Measurements from ENCODE around the gene RAB38. TPM values are rescaled to one million over a fixed set of nuclear protein-coding genes. Genes with fewer than 3 reads are reported as not detected.

RAB38 gene
- total and polyA plus RNA-seq, 10 of the 15 experiments (the other 5 are each of a cell fraction or from before 2014, with no cell fraction given): 8.4 to 30.5 (median 11.7) TPM

DNA sequence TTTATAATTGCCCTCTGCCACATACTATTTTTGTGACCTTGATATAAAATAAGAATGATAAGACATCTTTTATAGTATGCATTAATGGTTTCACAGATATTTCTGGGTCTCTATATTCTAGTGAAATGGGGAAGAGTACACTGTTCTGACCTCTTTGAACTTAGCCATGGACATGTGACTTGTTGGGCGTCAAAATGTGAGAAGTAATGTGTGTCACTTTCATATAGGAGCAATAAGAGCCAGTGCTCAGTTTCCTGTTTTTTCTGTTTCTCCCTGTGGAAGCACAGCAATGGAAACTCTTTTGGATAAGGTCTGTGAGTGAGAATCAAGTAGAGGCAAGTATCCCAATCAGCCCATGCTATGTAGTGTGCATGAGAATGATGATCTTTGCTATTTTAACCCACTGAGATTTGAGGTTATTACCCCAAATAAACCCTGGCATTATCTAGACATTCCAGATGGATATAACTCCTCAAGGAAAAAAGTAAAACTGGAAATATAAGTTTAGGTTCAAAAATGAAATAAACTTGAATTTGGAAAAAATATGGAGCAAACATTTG is 60.7 kb downstream of the RAB38 start:
- H3K9ac ChIP-seq (ENCODE audit: control insufficient read depth, insufficient read depth, low read length): no peak overlapping the region
- SMC1A ChIA-PET (ENCODE audit: uncharacterized antibody, unreplicated experiment): no interaction called here

More for the DNA sequence above, 60.7 kb downstream of the RAB38 start:
- peaks cover 5% of the 10 kb centered on the region; the same call in 1 of the 2 replicates for H3K4me1 ChIP-seq (ENCODE audit: control insufficient read depth, insufficient read depth, low read length)
- in situ Hi-C loops (cut with MboI): no loop called here
- ChIA-PET POLR2A (no interaction called here), CTCF (interaction anchor here (1.4 to 2.8 kb wide), 2 partner anchors 8 to 10 kb away, joined by 3 to 11 read pairs; no protein-coding TSS in a partner anchor), RAD21 (ENCODE audit: unreplicated experiment) (no interaction called here)
- FAIRE-seq (no peak), ATAC-seq (no peak), DNase-seq (ENCODE audit: low read depth, low spot score) (no peak)
- no TSS peak for BruUV-seq (replicated peaks)
- no peaks in the 10 kb centered on the region; the same call in 2 of the 3 replicates for H3K9me3 ChIP-seq (replicated peaks; ENCODE audit: control insufficient read depth, insufficient read depth, low read length)
- no peak overlapping the region for H3K4me3 ChIP-seq
- no peak overlapping the region for H3K27ac ChIP-seq (ENCODE audit: control insufficient read depth, insufficient read depth)
- no peaks in the 10 kb centered on the region for H3K79me2 ChIP-seq (ENCODE audit: control insufficient read depth, insufficient read depth, low read length)
- H2AFZ ChIP-seq (ENCODE audit: control insufficient read depth, low read depth, low read length): no peak overlapping the region
- 74% methylated on average over 1 of the region's 1 CpG for WGBS (ENCODE audit: insufficient coverage, insufficient replicate concordance, low lambda C conversion rate, missing lambda C conversion rate)
- H3K27me3 ChIP-seq (replicated peaks in 1 of 2; ENCODE audit: control insufficient read depth in 2 of 2, insufficient read depth in 2 of 2, low read length in 1 of 2): no peaks in the 10 kb centered on the region; a peak in 1 of 4 replicates
- no peaks in the 10 kb centered on the region for H4K20me1 ChIP-seq (ENCODE audit: control insufficient read depth, insufficient read depth)
- TF ChIP-seq STAT1 (conservative IDR thresholded peaks at IDR 0.05) (no peak), HCFC1 (IDR thresholded peaks at IDR 0.05; ENCODE audit: low read length) (no peak), CUX1 (IDR thresholded peaks at IDR 0.05; ENCODE audit: insufficient replicate concordance, low read depth, low read length) (no peak), HDGF (IDR thresholded peaks at IDR 0.05) (no peak)
- no peak overlapping the region for H3K4me2 ChIP-seq (ENCODE audit: control insufficient read depth, insufficient read depth)
- intact Hi-C loops (cut with micrococcal nuclease; ENCODE audit: unreplicated experiment): loop anchor here (5.0 kb wide), 2 partner anchors 58 to 223 kb away; partner anchors contain the start of gene CTSC
- H3K36me3 ChIP-seq (ENCODE audit: control insufficient read depth in 2 of 2, insufficient read depth in 2 of 2, low read length in 1 of 2): no peaks in the 10 kb centered on the region
